HG03097 (cell line): ENCODE results near the gene LNP1.
A peak's percentile ranks its signal among the peaks of the same experiment; 100 is the strongest.
"Not testable (repeated sequence)": the region's sequence is repeated elsewhere in the genome, so short reads cannot be mapped to it uniquely, and the experiment has no call there.

Source experiments
- ATAC-seq: cut with Tn5 transposase; IDR thresholded peaks from one replicate; pipeline ENCODE4 v1.9.1; 2021; ENCODE audit not compliant: unreplicated experiment, low FRiP score

LNP1 gene

DNA sequence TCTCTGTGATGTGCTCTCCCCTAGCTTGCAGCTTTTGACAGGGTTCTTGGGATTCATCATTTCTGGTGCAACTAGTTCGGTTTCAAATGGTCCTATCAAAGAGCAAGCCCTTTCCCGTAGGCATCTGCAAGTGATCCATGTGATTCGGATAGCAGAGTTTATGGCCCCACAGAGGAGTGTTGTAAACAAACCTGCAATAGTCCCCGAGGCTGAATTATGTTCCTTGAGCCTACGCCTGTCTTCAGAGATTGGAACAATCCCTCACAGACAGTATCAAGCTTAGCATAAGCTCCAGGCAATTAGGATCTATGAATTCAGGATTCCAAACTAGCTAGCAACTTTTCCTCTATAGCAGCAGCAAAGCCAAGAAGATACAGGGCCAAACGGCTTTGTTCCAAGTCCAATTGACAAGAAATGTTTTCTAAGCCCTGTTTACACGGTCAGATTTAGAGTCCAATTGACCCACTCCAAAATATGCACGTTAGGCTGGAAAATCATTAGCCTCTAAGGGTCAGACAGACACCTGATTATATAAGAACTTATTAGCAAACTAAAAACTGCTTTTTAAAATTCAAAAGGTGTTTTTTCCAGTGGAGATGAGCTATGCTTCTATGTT lies 24.8 kb downstream of the LNP1 start:
- no peak for ATAC-seq

DNA sequence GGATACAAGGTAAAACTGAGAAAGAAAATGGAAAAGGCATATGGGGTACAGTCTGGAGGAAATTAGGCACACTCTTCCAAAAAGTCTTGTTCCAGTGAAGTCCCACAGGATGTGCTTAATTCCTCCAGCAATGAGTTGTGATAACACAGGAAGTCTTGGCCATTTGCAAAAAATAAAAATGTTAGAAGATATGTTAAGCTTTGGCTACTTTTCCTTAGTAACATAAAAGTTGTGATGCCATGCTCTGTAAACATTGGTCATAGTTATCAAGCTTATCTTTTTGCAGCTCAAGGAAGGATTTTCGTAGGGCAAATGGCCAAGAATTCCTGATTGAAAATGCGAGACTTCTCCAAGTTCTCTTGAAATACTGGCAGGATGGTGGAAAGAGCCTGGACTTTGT lies 26.4 kb downstream of the LNP1 start:
- ATAC-seq = no peak

DNA sequence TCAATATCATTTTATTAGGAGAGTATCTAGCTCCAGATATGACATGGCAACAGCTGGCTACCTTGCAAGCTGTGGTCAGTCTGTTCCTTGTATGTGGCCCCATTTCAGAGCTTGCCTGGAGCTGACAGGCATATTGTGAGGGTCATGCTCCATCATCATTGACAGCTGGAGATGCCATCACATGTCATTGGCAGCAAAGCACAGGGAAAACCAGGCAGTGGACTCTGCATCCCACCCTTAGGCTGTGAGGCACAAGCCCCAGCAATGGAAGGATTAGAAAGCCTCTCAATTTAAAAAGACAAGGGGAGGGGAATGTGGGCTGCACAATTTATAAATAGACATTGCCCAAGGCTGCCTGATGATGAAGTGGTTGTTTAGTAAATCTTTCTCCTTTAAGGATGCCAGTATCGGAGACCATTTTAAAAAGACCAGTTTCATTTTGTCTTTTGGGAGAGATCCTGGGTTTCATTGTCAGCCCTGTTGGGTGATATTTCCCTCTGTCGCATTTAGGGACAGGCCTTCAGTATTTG lies 27.9 kb downstream of the LNP1 start:
- no peak for ATAC-seq

DNA sequence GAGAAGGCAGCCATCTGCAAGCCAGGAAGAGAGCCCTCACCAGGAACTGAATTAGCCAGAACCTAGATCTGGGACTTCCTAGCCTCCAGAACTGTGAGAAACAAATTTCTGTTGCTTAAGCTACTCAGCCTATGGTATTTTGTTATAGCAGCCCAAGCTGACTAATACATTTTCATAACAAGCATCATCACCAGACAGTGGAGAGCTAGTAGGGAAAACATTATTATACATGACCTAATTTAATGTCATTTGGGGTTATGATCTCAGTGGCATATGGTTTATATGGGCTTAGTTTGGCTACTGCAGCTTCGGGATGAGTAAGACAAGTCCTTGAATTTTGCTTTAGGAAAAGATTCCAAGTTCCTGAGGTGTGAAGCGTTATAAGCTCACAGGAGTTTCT lies 35.6 kb downstream of the LNP1 start:
- no peak for ATAC-seq

DNA sequence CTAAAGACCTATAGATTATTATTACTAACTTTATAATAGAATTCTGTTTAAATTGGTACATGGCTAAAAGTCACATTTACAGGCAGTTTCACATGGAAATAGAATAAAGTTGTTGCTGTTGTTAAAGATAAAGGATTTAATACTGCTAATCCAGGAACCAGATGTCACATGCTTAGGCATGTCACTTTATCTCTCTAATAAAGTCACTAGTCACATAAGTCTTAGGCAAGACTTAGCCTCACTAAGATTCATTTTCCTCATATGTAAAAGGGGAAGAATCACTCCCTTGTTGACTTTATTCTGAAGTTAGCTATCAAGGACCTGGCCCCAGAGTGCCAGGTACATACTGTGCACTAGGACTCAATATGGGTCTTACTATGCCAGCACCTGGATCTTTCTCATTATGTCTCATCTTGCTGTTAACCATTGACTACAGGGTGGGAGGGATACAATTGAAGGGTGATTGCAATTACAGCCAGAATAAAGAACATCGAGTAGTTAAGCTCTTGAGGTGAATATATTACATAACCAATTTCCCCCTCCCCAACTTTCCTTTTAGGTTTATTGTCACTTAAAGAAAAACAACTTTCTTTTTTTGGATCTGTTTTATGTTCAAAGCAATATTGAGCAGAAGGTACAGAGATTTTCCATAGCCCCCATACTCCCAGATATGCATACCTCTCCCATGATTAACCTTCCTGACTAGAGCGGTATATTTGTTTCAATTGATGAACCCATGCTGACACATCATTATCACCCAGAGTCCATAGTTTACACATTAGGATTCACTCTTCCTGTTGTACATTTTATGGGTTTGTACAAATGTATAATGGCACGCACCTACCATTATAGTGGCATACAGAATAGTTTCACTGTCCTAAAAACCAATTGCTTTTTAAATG lies 36.6 kb downstream of the LNP1 start:
- no peak for ATAC-seq

DNA sequence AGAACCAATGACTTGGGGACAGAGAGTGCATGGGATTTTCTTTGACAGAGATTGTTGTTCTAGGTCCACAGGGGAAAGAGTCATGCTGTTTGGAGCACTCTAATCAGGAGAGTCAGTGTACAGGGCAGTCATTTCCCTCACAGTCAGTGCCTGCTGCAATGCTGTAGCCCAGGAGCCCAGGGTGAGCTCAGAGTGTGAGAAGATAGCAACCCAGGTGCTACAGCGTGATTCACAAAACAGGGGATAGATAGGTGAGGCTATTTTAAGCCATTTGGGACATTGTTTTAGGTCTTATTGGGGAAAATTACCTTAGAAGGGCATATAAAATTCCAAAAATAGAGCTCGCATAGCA lies 37.3 kb downstream of the LNP1 start:
- no peak for ATAC-seq

DNA sequence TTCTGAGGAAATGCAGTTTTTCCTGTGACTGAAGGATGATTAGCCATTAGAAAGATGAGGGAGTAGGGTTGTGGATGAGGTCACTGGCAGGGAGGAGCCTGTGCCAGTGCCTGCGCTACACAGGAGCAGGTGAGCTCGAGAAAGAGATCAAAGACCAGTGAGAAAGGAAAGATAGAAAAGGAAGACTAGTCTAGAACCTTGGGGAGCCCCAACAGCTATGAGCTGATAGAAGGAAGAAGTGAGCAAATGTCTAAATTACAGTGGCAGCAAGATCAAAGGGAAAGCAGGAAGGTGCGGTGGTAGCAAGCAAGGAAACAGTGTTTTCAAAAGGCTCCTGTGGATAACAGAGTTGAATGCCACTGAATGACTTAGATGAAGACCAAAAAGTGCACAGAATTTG lies 39.6 kb downstream of the LNP1 start:
- no peak for ATAC-seq

DNA sequence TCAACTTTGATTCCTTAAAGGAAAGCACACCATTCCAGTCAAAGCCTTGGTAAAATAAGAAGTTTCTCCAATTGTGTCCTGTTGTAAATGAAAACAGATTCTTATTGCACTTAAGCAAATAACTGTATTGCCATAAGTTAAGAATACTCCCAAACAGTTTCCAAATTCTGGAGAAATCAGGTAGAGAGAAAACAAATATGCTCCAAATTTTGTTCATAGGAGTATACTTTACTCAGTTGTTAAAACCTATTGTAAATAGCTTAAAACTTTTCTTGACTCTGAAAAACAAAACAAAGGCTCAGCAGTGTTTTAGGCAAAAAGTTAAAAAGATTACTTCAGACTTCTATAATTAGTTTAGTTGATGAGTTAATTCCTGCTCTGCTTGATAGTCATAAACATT lies 42.4 kb downstream of the LNP1 start:
- ATAC-seq = no peak

DNA sequence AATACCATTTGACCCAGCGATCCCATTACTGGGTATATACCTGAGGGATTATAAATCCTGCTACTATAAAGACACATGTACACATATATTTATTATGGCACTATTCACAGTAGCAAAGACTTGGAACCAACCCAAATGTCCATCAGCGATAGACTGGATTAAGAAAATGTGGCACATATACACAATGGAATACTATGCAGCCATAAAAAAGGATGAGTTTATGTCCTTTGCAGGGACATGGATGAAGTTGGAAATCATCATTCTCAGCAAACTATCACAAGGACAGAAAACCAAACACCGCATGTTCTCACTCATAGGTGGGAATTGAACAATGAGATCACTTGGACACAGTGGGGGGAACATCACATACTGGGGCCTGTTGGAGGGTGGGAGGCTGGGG lies 45.7 kb downstream of the LNP1 start:
- ATAC-seq = not testable (repeated sequence)

DNA sequence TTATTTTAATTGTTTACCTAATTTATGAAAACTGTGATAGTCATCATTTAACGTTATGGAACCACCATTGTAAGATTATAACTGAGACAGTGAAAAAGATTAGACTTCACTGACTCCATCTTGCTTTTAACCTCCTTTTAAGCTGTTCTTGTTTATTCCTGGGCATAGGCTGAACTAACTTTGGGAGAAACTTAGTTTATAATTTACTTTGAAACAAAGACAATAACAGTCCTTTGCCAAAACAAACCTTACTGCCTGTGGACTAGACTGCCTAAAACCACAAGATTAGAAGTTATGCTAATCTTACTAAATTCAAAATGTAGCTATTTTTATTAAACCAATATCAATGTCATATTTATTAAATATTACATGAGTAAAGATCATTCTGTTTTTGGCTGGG lies 46.7 kb downstream of the LNP1 start:
- ATAC-seq = no peak

DNA sequence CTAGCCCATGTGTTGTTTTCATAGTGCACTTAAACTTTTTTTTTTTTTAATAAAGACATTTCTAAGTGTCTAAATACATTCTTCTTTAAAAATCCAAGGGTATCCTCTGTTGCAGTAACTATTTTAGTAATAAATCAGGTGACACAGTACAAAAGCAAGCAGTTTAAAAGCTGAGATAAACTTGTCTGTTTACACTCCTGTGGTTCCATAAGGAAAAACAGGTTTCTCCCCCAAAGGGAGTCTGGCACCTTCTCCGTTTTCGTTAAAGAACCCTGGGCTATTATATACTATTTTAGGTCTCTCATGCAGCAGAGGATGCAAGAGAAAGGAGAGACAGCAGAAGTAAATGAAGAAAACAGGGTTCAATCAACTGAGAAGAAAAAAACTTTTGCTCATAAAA lies 47.9 kb downstream of the LNP1 start:
- ATAC-seq = no peak

DNA sequence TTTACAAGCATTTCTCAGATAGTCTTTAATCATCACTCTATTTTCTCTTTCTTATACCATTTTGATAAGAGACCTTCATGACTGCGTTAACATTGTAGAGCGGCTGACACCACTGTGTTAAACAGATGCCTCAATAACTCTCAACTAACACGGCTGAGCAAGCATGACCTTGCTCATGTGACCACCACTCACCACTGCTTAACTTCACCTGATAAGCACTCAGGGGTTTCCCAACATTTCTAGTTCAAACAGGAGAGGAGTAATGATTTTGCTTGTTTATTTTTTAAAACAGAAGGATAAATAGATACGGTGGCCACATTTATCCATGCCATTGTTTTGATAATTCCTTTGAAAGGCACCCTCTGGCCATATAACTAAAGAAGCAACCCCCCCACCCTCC lies 53.3 kb downstream of the LNP1 start:
- ATAC-seq = no peak

DNA sequence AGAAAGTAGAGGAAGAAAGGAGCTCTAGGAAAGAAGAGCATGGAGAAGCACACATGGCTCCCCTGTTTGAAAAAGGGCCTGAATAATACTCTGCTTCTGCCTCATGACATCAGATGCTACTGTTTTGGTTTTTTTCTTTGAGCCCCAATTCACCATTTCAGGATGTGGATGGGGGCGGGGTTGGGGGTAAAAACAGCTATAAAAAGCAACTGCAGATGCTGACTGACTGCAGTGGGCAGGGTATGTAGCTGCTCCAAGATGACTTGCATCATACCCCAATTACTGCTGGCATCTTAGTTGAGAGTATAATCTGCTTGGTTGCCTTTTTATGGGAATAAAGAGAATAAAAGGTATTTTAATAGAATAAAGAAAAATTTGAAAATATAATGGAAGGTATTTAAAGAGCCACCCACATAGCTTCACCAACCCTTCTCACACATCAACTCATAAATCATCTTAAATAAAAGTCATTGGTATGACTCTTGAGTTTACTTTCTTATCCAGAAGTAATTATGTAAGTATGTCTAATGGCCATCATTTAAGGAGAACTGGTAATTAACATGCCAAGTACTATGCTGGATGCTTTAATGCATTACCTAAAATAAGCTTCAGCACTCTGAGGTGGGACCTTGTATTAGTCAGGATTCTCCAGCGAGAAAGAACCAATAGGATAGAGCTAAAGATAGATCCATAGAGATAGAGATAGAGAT lies 54.7 kb downstream of the LNP1 start:
- no peak for ATAC-seq

DNA sequence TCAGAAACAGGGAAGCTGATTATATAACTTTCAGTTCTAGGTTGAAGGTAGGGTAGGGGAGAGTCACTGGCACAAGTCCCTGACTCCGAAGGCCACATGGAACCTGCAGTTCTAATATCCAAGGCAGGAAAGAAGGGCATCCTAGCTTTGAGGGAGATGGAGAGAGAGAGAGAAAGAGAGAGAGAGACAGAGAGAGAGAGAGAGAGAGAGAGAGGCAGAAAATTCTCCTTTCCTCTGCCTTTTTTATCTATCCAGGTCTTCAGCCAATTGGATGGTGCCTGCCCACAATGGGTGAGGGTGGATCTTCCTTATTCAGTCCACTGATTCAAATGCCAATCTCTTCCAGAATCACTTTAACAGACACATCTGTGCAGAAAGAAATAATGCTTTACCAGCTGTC lies 55.4 kb downstream of the LNP1 start:
- no peak for ATAC-seq

DNA sequence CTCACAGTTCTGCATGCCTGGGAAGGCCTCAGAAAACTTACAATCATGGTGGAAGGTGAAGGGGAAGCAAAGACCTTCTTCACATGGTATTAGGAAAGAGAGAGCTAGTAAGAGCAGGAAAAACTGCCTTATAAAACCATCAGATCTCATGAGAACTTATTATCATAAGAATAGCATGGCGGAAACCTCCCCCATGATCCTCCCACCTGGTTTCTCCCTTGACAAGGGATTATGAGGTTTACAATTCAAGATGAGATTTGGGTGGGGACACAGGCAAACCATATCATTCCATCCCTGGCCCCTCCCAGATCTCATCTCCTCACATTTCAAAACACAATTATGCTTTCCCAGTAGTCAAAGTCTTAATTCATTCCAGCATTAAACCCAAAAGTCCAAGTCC lies 56.5 kb downstream of the LNP1 start:
- no peak for ATAC-seq

DNA sequence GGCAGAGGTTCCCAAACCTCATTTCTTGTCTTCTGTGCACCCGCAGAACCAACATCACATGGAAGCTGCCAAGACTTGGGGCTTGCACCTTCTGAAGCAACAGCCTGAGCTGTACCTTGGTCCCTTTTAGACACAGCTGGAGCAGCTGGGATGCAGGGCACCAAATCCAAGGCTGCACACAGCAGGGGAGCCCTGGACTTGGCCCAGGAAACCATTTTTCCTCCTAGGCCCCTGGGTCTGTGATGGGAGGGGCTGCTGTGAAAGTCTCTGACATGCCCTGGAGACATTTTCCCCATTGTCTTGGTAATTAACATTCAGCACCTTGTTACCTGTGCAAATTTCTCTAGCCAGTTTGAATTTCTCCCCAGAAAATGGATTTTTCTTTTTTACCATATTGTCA lies 57.5 kb downstream of the LNP1 start:
- ATAC-seq = no peak

DNA sequence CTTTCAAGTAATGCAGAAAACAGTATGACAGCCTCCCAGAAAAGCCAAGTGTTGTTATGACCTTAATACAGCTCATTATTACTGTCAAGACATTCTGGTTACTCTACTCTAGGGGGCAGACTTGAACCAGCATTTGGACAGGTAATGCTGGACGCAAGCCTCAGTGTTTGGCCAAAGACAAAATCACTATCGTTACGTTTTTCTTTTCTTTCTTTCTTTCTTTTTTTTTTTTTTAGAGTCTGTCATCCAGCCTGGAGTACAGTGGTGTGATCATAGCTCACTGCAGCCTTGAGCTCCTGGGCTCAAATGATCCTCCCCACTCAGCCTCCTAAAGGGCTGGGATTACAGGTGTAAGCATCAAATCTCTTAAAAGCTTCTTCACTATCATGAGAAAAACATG lies 61.7 kb downstream of the LNP1 start:
- peak; percentile 78 for ATAC-seq

DNA sequence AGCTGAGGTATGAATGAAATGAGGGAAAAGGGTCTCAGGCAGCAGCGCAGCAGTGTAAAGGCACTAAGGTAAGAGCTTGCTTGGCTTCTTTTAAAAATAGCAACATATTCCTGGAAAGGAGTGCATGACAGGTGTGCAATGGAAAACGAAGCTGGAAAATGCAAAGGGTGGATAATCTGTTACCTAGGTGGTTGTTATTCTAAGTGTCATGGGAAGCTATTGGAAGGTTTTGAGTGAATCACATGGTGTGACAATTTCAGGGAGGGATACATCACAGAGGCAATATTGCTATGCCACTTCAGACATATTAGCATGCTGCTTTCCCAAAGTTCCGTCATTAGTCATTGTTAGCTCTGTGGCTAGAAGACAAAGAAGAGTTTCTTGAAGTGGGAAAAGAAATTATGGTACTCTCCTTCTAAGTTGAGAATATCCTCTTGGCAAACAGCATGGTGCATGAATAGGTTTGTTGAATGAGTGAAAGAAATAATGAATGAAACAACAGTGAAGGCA lies 62.4 kb downstream of the LNP1 start:
- no peak for ATAC-seq

DNA sequence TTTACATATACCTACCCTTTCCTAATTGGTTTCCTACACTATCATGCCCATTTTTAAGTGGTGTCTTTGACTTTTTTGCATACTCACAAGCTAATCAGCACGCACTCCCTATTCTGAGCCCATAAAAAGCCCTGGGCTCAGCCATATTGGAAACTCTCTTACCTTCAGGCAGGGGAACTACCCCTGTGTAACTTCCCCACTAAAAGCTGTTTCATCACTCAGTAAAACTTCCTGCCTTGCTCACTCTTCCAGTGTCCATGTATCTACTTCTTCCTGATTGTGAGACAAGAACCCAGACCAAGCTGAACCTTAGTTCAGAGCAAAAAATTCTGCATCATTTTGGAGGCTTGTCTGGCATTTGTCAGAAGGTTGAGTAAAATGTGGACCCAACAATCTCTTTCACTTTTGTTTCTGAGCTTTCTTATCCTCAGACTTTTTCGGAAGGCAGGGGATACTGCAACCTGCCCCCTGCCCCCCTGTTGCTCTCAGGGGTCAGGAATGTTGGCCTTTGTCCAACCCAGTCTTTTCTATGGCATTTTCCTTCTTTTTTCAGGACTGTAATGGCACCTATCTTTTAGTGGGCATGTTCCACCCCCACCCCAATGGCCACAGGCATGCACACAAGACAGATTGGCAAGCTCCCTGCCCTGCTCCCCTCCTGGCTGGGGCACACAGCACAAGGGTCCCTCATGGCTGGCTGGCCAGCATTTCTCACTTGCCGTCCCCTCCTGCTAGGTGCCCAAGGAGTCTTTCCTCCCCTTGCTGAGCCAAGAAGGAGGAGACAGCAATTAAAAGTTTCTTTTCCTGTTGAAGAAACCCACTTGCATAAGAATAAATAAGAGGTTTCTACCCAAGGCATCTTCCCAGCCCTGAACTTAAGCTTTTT lies 64.8 kb downstream of the LNP1 start:
- ATAC-seq = no peak

DNA sequence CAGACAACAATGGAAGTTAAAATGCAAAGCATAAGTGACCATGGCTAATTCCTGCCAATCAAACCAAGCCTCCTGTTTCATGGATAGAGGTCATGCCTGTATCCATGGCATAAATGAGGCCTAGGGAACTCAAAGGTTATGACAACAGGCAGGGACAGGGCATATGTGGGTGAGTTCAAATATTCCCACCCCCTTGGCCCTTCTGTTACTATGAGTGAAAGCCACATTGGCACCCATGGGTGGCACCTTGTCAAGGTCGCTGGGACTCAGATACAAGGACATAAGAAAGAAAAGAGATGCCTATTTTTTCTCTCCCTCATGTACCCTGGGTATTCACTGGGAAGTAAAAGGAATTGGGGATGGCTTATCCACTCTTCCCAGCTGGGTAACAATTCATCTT lies 65.8 kb downstream of the LNP1 start:
- ATAC-seq = no peak
